ENCODE measurements around the gene UTF1. TPM values are rescaled to one million over a fixed set of nuclear protein-coding genes. Genes with fewer than 3 reads are reported as not detected.

UTF1 gene
- total and polyA plus RNA-seq, 4 donors: not detected

- Histone ChIP-seq H3K27me3 (ENCODE audit: control insufficient read depth in 1 of 2, insufficient read depth in 2 of 2, low read length in 1 of 2) (no peaks in the 10 kb centered on the region), H3K9me3 (ENCODE audit: control insufficient read depth, low read length) (no peaks in the 10 kb centered on the region), H3K36me3 (ENCODE audit: control insufficient read depth in 1 of 2, insufficient read depth in 2 of 2, low read length in 1 of 2) (no peaks in the 10 kb centered on the region), H3K27ac (ENCODE audit: low read depth in 1 of 2, low read length in 2 of 2) (no peak overlapping the region), H3K4me3 (ENCODE audit: low read length in 2 of 2) (no peak overlapping the region), H3K4me1 (ENCODE audit: control insufficient read depth in 1 of 2, insufficient read depth in 2 of 2, low read length in 2 of 2) (no peaks in the 10 kb centered on the region)
- ATAC-seq (ENCODE audit: low FRiP score): no peak
- DNase-seq: no peak
- WGBS, 2 donors: 82 to 84% methylated on average over 23 to 25 of the region's 25 CpGs
- intact Hi-C loops (cut with DNase I): no loop called here
Observed at GRCh38 chr10:133211141-133211830, 18.7 kb upstream of the UTF1 start.

DNA sequence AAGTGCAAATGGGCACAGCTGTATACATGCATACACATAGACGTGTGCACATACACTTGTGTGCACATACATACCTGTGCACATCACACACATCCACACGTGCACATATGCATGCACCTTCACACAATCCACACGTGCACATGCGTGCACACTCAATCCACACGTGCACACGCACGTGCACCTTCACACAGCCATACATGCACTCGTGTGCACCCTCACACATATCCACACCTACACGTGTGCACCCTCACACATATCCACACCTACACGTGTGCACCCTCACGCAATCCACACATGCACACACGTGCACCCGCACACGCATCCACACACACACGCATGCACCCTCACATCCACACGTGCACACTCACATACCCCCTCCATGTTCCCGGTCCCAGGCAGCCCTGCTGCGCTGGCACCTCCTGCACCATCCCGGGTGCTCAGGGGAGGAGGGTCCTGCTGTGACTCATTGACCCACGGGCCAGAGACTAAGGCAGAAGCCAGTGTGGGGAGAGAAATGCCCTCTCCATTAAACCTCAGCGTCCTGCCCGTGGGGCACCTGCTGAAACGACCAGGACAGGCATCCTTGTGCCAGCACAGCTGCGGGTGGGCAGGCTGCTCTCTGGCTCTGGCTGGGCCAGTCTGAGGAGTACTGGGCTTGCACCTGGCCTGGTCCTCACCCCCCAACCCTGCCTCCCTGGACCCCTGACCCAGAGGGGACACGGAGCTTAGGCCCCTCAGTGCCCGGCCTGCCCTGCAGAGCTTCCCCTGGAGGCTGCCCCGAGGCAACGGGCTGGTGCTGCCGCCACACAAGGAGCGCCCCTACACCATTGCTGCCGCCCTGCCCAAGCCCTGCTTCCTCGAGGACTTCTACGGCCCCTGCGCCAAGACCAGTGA lies 17.8 kb upstream of the UTF1 start:
- no peaks in the 10 kb centered on the region for H3K9me3 ChIP-seq (ENCODE audit: control insufficient read depth, low read length)
- H3K36me3 ChIP-seq (ENCODE audit: control insufficient read depth in 1 of 2, insufficient read depth in 2 of 2, low read length in 1 of 2): no peaks in the 10 kb centered on the region
- H3K4me1 ChIP-seq (ENCODE audit: control insufficient read depth in 1 of 2, insufficient read depth in 2 of 2, low read length in 2 of 2): no peaks in the 10 kb centered on the region
- intact Hi-C loops (cut with DNase I): no loop called here
- ATAC-seq (ENCODE audit: low FRiP score): peak; percentile 24
- no peak for DNase-seq
- WGBS, 2 donors: 90 to 91% methylated on average over 33 to 34 of the region's 34 CpGs
- H3K27me3 ChIP-seq (ENCODE audit: control insufficient read depth in 1 of 2, insufficient read depth in 2 of 2, low read length in 1 of 2): no peaks in the 10 kb centered on the region
- no peak overlapping the region for H3K4me3 ChIP-seq (ENCODE audit: low read length in 2 of 2)
- no peak overlapping the region for H3K27ac ChIP-seq (ENCODE audit: low read depth in 1 of 2, low read length in 2 of 2)

GRCh38 chr10:133212853-133213494 lies 17.0 kb upstream of the UTF1 start:
- H3K4me1 ChIP-seq (ENCODE audit: control insufficient read depth in 1 of 2, insufficient read depth in 2 of 2, low read length in 2 of 2): no peaks in the 10 kb centered on the region
- DNase-seq (no peak), ATAC-seq (ENCODE audit: low FRiP score) (no peak)
- H3K4me3 ChIP-seq (ENCODE audit: low read length in 2 of 2): no peak overlapping the region
- 90 to 92% methylated on average over 19 to 20 of the region's 20 CpGs for WGBS, 2 donors
- H3K27ac ChIP-seq (ENCODE audit: low read depth in 1 of 2, low read length in 2 of 2): no peak overlapping the region
- no peaks in the 10 kb centered on the region for H3K9me3 ChIP-seq (ENCODE audit: control insufficient read depth, low read length)
- intact Hi-C loops (cut with DNase I): no loop called here
- H3K36me3 ChIP-seq (ENCODE audit: control insufficient read depth in 1 of 2, insufficient read depth in 2 of 2, low read length in 1 of 2): no peaks in the 10 kb centered on the region
- H3K27me3 ChIP-seq (ENCODE audit: control insufficient read depth in 1 of 2, insufficient read depth in 2 of 2, low read length in 1 of 2): no peaks in the 10 kb centered on the region

- 86 to 88% methylated on average over 32 of the region's 32 CpGs for WGBS, 2 donors
- no peaks in the 10 kb centered on the region for H3K4me1 ChIP-seq (ENCODE audit: control insufficient read depth in 1 of 2, insufficient read depth in 2 of 2, low read length in 2 of 2)
- DNase-seq (no peak), ATAC-seq (ENCODE audit: low FRiP score) (no peak)
- no peaks in the 10 kb centered on the region for H3K27me3 ChIP-seq (ENCODE audit: control insufficient read depth in 1 of 2, insufficient read depth in 2 of 2, low read length in 1 of 2)
- intact Hi-C loops (cut with DNase I): no loop called here
- H3K4me3 ChIP-seq (ENCODE audit: low read length in 2 of 2): no peak overlapping the region
- no peaks in the 10 kb centered on the region for H3K9me3 ChIP-seq (ENCODE audit: control insufficient read depth, low read length)
- H3K27ac ChIP-seq (ENCODE audit: low read depth in 1 of 2, low read length in 2 of 2): no peak overlapping the region
- H3K36me3 ChIP-seq (ENCODE audit: control insufficient read depth in 1 of 2, insufficient read depth in 2 of 2, low read length in 1 of 2): no peaks in the 10 kb centered on the region
Observed at GRCh38 chr10:133213641-133214467, 16.2 kb upstream of the UTF1 start.

DNA sequence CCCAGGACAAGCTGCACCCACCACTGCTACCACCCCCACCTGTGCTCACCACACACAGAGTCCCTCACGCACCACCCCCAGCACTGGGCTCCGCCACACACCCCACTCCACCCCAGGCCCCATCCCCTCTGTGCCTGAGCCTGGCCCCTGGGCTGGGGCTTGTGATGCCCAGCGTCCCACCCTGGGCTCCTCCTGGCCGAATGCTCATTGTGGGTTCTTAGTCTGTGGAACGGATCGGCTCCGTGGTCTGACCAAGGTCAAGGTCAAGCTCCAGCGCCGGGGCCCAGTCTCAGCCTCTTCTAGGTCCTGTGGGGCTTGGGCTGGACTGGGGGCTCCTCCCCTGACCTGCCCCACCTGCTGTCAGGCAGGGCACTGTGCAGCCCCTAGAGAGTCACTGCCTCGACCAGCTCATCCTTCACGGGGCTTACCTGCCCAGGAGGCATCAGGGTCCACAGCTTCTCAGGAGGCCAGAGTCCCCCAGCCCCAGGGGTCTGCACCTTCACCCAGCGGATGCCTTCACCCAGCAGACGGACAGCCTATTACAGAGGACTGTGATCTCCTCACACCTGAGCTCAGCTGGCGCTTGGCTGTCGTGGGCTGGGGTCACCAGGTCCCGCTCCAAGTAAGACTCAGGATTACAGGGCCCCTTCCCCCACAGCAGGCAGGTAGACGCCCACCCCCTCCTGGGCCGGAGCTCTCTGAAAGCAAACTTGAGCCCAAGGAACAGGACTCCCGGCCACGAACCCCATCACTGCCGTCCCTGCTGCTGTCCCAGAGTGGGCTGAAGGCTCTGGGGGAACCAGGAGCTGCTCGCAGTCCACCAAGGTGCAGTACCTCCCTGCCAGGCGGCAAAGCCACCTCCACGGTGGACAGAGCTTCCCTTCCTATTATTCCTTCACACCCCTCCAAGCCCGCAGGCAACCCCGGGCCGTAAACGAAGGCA lies 15.3 kb upstream of the UTF1 start:
- H3K9me3 ChIP-seq (ENCODE audit: control insufficient read depth, low read length): no peaks in the 10 kb centered on the region
- no peak for DNase-seq
- no peak overlapping the region for H3K4me3 ChIP-seq (ENCODE audit: low read length in 2 of 2)
- no peaks in the 10 kb centered on the region for H3K4me1 ChIP-seq (ENCODE audit: control insufficient read depth in 1 of 2, insufficient read depth in 2 of 2, low read length in 2 of 2)
- WGBS, 2 donors: 83 to 86% methylated on average over 28 of the region's 28 CpGs
- intact Hi-C loops (cut with DNase I): no loop called here
- H3K27ac ChIP-seq (ENCODE audit: low read depth in 1 of 2, low read length in 2 of 2): no peak overlapping the region
- peak; percentile 6 for ATAC-seq (ENCODE audit: low FRiP score)
- no peaks in the 10 kb centered on the region for H3K27me3 ChIP-seq (ENCODE audit: control insufficient read depth in 1 of 2, insufficient read depth in 2 of 2, low read length in 1 of 2)
- H3K36me3 ChIP-seq (ENCODE audit: control insufficient read depth in 1 of 2, insufficient read depth in 2 of 2, low read length in 1 of 2): no peaks in the 10 kb centered on the region

- Histone ChIP-seq H3K9me3 (ENCODE audit: control insufficient read depth, low read length) (no peaks in the 10 kb centered on the region), H3K27ac (ENCODE audit: low read depth in 1 of 2, low read length in 2 of 2) (no peak overlapping the region), H3K4me3 (ENCODE audit: low read length in 2 of 2) (no peak overlapping the region), H3K36me3 (ENCODE audit: control insufficient read depth in 1 of 2, insufficient read depth in 2 of 2, low read length in 1 of 2) (no peaks in the 10 kb centered on the region), H3K4me1 (ENCODE audit: control insufficient read depth in 1 of 2, insufficient read depth in 2 of 2, low read length in 2 of 2) (no peaks in the 10 kb centered on the region), H3K27me3 (ENCODE audit: control insufficient read depth in 1 of 2, insufficient read depth in 2 of 2, low read length in 1 of 2) (no peaks in the 10 kb centered on the region)
- intact Hi-C loops (cut with DNase I): no loop called here
- 92% methylated on average over 27 of the region's 27 CpGs for WGBS, 2 donors
- ATAC-seq (ENCODE audit: low FRiP score) (no peak), DNase-seq (no peak)
Observed at GRCh38 chr10:133215586-133215985, 14.4 kb upstream of the UTF1 start.

- Histone ChIP-seq H3K27ac (ENCODE audit: low read depth in 1 of 2, low read length in 2 of 2) (no peak overlapping the region), H3K9me3 (ENCODE audit: control insufficient read depth, low read length) (no peaks in the 10 kb centered on the region), H3K27me3 (ENCODE audit: control insufficient read depth in 1 of 2, insufficient read depth in 2 of 2, low read length in 1 of 2) (no peaks in the 10 kb centered on the region), H3K36me3 (ENCODE audit: control insufficient read depth in 1 of 2, insufficient read depth in 2 of 2, low read length in 1 of 2) (no peaks in the 10 kb centered on the region), H3K4me1 (ENCODE audit: control insufficient read depth in 1 of 2, insufficient read depth in 2 of 2, low read length in 2 of 2) (no peaks in the 10 kb centered on the region), H3K4me3 (ENCODE audit: low read length in 2 of 2) (no peak overlapping the region)
- intact Hi-C loops (cut with DNase I): no loop called here
- no peak for ATAC-seq (ENCODE audit: low FRiP score)
- no peak for DNase-seq
- 73 to 78% methylated on average over 26 of the region's 26 CpGs for WGBS, 2 donors
Observed at GRCh38 chr10:133216776-133217175, 13.2 kb upstream of the UTF1 start.
